Measurements from ENCODE around the gene TANC1. TPM values are rescaled to one million over a fixed set of nuclear protein-coding genes. Genes with fewer than 3 reads are reported as not detected.

TANC1 gene
- total RNA-seq, 2 experiments from 2014 or later, result 0.48 to 0.55 TPM

GRCh38 chr2:159199236-159199635 is 230.8 kb downstream of the TANC1 start:
- Mint-ChIP-seq H3K4me3 (no peak overlapping the region), H3K9me3 (no peaks in the 10 kb centered on the region), H3K36me3 (ENCODE audit: low read depth) (no peaks in the 10 kb centered on the region), H3K4me1 (peaks cover 8% of the 10 kb centered on the region), H3K27ac (no peak overlapping the region), H3K27me3 (peaks cover 2% of the 10 kb centered on the region)
- CTCF ChIA-PET, result no interaction called here
- DNase-seq, result no peak
- POLR2A ChIA-PET, result no interaction called here

DNA sequence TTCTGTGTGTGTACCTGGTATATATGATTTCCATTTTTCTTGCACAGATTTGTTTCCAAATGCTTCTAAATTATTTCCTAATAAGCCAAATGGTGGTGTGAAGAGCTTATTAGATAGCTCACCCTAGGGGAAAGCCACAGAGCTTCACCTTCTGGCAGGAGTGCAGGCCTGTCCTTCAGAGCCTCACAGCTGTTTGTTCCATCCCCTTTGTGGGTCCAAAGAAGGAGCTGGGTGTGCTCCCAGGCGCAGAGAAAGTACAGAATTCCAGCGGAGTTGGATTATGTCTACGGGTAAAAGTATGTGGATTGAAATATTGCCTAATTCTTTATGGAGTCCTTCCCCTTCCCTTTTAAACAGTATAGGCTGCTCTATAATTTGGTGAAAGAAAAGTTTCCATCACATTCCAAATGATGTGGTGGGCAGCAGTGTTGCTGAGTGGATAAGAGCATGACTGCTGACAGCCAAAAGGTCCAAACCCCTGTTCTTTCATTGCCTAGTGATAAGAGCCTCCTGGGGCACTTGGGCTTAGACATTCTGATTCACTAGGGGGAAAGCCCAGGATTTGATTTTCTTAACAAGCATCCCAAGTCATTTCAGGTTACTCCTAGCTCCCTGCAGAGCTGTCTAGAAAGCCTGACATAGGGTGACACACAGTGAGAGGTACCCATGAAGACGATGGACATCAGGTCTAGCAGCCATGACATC is 231.5 kb downstream of the TANC1 start:
- Mint-ChIP-seq H3K36me3 (ENCODE audit: low read depth) (no peaks in the 10 kb centered on the region), H3K27ac (no peak overlapping the region), H3K4me3 (no peak overlapping the region), H3K4me1 (peaks cover 8% of the 10 kb centered on the region), H3K9me3 (no peaks in the 10 kb centered on the region), H3K27me3 (peaks cover 2% of the 10 kb centered on the region)
- POLR2A ChIA-PET, result no interaction called here
- CTCF ChIA-PET, result no interaction called here
- no peak for DNase-seq

DNA sequence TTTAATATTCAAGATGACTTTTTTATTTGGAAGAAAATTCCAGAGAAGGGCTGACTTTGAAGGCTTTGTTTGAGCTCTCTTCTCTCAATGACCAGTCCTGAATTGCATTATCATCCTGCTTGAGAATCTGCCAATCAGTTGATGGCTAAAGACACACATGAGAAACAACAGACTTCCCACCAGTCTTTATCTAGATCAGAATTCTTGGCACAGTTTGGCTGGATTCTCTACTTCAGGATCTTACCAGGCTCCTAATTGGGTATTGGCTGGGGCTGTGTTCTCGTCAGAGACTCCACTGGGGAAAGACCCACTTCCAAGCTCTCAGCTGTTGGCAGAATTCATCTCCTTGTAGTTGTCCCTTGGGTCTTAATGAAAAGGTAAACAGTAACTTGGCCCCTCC is 232.1 kb downstream of the TANC1 start:
- H3K4me3 Mint-ChIP-seq, result no peak overlapping the region
- H3K36me3 Mint-ChIP-seq (ENCODE audit: low read depth), result no peaks in the 10 kb centered on the region
- H3K9me3 Mint-ChIP-seq, result no peaks in the 10 kb centered on the region
- peaks cover 2% of the 10 kb centered on the region for H3K27me3 Mint-ChIP-seq
- H3K27ac Mint-ChIP-seq, result no peak overlapping the region
- H3K4me1 Mint-ChIP-seq, result peaks cover 8% of the 10 kb centered on the region
- ChIA-PET POLR2A (no interaction called here), CTCF (no interaction called here)
- no peak for DNase-seq

- Mint-ChIP-seq H3K27me3 (peaks cover 2% of the 10 kb centered on the region), H3K36me3 (ENCODE audit: low read depth) (no peaks in the 10 kb centered on the region), H3K27ac (no peak overlapping the region), H3K4me3 (no peak overlapping the region), H3K9me3 (no peaks in the 10 kb centered on the region), H3K4me1 (peaks cover 8% of the 10 kb centered on the region)
- ChIA-PET CTCF (no interaction called here), POLR2A (no interaction called here)
- peak; percentile 22 for DNase-seq
Observed at GRCh38 chr2:159201360-159202063, 233.1 kb downstream of the TANC1 start.

- CTCF ChIA-PET, result no interaction called here
- H3K36me3 Mint-ChIP-seq (ENCODE audit: low read depth), result no peaks in the 10 kb centered on the region
- peaks cover 8% of the 10 kb centered on the region for H3K4me1 Mint-ChIP-seq
- POLR2A ChIA-PET, result no interaction called here
- no peak overlapping the region for H3K4me3 Mint-ChIP-seq
- DNase-seq, result no peak
- H3K27me3 Mint-ChIP-seq, result peaks cover 2% of the 10 kb centered on the region
- no peak overlapping the region for H3K27ac Mint-ChIP-seq
- H3K9me3 Mint-ChIP-seq, result no peaks in the 10 kb centered on the region
Observed at GRCh38 chr2:159202568-159203071, 234.2 kb downstream of the TANC1 start.

GRCh38 chr2:159204381-159205144 is 236.1 kb downstream of the TANC1 start:
- Mint-ChIP-seq H3K9me3 (no peaks in the 10 kb centered on the region), H3K4me3 (no peak overlapping the region), H3K36me3 (ENCODE audit: low read depth) (no peaks in the 10 kb centered on the region), H3K27me3 (peaks cover 2% of the 10 kb centered on the region), H3K27ac (no peak overlapping the region), H3K4me1 (peaks cover 12% of the 10 kb centered on the region)
- ChIA-PET POLR2A (no interaction called here), CTCF (no interaction called here)
- DNase-seq, result no peak

DNA sequence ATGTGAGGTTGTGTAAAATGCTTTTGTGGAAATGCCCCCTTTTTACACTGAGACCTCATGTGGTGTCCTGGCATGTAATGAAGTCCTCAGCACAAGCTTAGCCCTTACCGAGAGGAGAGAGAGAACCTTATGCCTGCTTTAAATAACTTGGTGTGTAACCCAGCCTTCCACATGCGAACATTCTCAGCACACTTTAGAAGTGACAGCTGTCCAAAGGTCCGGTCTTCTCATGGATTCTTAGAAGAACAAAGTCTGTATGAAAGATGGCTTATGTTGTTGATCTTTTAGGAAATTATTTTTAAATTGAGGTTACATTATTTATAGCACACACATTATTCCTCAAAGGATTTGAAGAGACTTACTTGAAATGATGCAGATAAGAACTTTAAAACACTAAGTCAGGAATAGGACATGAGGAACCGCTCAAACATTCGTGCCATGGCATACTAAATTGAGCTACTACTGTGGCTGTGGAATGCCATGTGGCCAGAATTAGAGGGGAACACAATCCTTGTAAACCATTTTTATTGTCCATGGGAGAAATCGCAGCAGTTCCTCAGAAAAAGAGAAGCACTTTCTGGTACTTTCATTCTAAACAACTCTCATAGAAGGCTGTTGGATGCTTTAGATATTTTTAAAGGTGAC is 238.4 kb downstream of the TANC1 start:
- Mint-ChIP-seq H3K27me3 (no peaks in the 10 kb centered on the region), H3K27ac (no peak overlapping the region), H3K4me1 (peaks cover 12% of the 10 kb centered on the region), H3K9me3 (no peaks in the 10 kb centered on the region), H3K4me3 (no peak overlapping the region), H3K36me3 (ENCODE audit: low read depth) (no peaks in the 10 kb centered on the region)
- ChIA-PET POLR2A (no interaction called here), CTCF (no interaction called here)
- DNase-seq, result no peak

- H3K4me3 Mint-ChIP-seq, result no peak overlapping the region
- no peaks in the 10 kb centered on the region for H3K36me3 Mint-ChIP-seq (ENCODE audit: low read depth)
- H3K4me1 Mint-ChIP-seq, result peaks cover 11% of the 10 kb centered on the region
- CTCF ChIA-PET, result no interaction called here
- POLR2A ChIA-PET, result no interaction called here
- DNase-seq, result no peak
- no peak overlapping the region for H3K27ac Mint-ChIP-seq
- no peaks in the 10 kb centered on the region for H3K27me3 Mint-ChIP-seq
- no peaks in the 10 kb centered on the region for H3K9me3 Mint-ChIP-seq
Observed at GRCh38 chr2:159208438-159208837, 240.0 kb downstream of the TANC1 start.

GRCh38 chr2:159209341-159210306 is 241.2 kb downstream of the TANC1 start:
- peak; percentile 59 for DNase-seq
- H3K36me3 Mint-ChIP-seq (ENCODE audit: low read depth), result no peaks in the 10 kb centered on the region
- no peaks in the 10 kb centered on the region for H3K27me3 Mint-ChIP-seq
- no peak overlapping the region for H3K27ac Mint-ChIP-seq
- H3K4me3 Mint-ChIP-seq, result no peak overlapping the region
- CTCF ChIA-PET, result no interaction called here
- POLR2A ChIA-PET, result no interaction called here
- H3K9me3 Mint-ChIP-seq, result no peaks in the 10 kb centered on the region
- H3K4me1 Mint-ChIP-seq, result peaks cover 11% of the 10 kb centered on the region

- Mint-ChIP-seq H3K27ac (no peak overlapping the region), H3K4me3 (no peak overlapping the region), H3K36me3 (ENCODE audit: low read depth) (no peaks in the 10 kb centered on the region), H3K27me3 (no peaks in the 10 kb centered on the region), H3K9me3 (no peaks in the 10 kb centered on the region), H3K4me1 (peaks cover 11% of the 10 kb centered on the region)
- POLR2A ChIA-PET, result no interaction called here
- no peak for DNase-seq
- CTCF ChIA-PET, result no interaction called here
Observed at GRCh38 chr2:159211447-159212396, 243.3 kb downstream of the TANC1 start.

DNA sequence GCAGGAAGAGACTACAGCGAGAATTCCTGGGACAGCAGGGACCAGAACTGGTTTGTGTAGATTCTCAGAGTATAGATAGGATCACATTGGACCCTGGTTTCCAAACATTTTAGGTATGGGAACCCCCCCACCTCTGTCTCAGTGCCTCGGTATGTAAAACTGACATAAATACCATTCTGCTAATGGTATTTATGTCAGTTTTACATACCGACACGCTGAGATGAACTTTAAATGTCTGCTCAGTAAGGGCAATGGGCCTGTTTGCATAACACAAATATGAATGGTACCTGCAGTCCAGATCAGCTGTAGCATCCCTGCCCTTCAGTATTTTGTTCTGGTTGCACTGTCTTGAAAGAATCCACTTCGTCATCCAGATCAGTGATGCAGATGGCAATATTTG is 244.9 kb downstream of the TANC1 start:
- no peak overlapping the region for H3K4me3 Mint-ChIP-seq
- H3K36me3 Mint-ChIP-seq (ENCODE audit: low read depth), result no peaks in the 10 kb centered on the region
- H3K4me1 Mint-ChIP-seq, result peaks cover 11% of the 10 kb centered on the region
- CTCF ChIA-PET, result interaction anchor here (0.7 to 1.7 kb wide), 2 partner anchors 94 to 652 kb away, joined by 4 to 5 read pairs; no protein-coding TSS in a partner anchor
- no peak overlapping the region for H3K27ac Mint-ChIP-seq
- H3K9me3 Mint-ChIP-seq, result no peaks in the 10 kb centered on the region
- DNase-seq, result no peak
- POLR2A ChIA-PET, result no interaction called here
- no peaks in the 10 kb centered on the region for H3K27me3 Mint-ChIP-seq

Measured in activated CD4-positive, alpha-beta memory T cell treated with anti-CD3 and anti-CD28 coated beads, Interleukin-2, amount 10 ng/mL, durations not matched to agents 7 days and 5 days (primary cell).